ENCODE results near the gene GPR141.

GPR141 gene

GRCh38 chr7:37666026-37666799, 17.4 kb upstream of the GPR141 start:
- Histone ChIP-seq H3K9me3 (no peaks in the 10 kb centered on the region), H3K27me3 (no peaks in the 10 kb centered on the region), H3K4me1 (no peaks in the 10 kb centered on the region), H3K4me3 (ENCODE audit: low read depth, low read length) (no peak overlapping the region), H3K36me3 (no peaks in the 10 kb centered on the region)
- TF ChIP-seq CTCF (IDR thresholded peaks at IDR 0.05; ENCODE audit: low read depth, low read length): no peak
- no peak for DNase-seq

GRCh38 chr7:37669818-37670217, 13.7 kb upstream of the GPR141 start:
- no peaks in the 10 kb centered on the region for H3K9me3 ChIP-seq
- TF ChIP-seq CTCF (IDR thresholded peaks at IDR 0.05; ENCODE audit: low read depth, low read length): no peak
- DNase-seq: no peak
- H3K4me1 ChIP-seq: no peaks in the 10 kb centered on the region
- H3K27me3 ChIP-seq: no peaks in the 10 kb centered on the region
- H3K36me3 ChIP-seq: no peaks in the 10 kb centered on the region
- no peak overlapping the region for H3K4me3 ChIP-seq (ENCODE audit: low read depth, low read length)

- DNase-seq: no peak
- no peaks in the 10 kb centered on the region for H3K36me3 ChIP-seq
- no peak for TF ChIP-seq CTCF (IDR thresholded peaks at IDR 0.05; ENCODE audit: low read depth, low read length)
- no peaks in the 10 kb centered on the region for H3K9me3 ChIP-seq
- H3K4me3 ChIP-seq (ENCODE audit: low read depth, low read length): no peak overlapping the region
- no peaks in the 10 kb centered on the region for H3K27me3 ChIP-seq
- H3K4me1 ChIP-seq: no peaks in the 10 kb centered on the region
Observed at GRCh38 chr7:37670436-37670835, 13.1 kb upstream of the GPR141 start.

- H3K4me3 ChIP-seq (ENCODE audit: low read depth, low read length): no peak overlapping the region
- H3K9me3 ChIP-seq: no peaks in the 10 kb centered on the region
- no peaks in the 10 kb centered on the region for H3K27me3 ChIP-seq
- no peaks in the 10 kb centered on the region for H3K36me3 ChIP-seq
- H3K4me1 ChIP-seq: no peaks in the 10 kb centered on the region
- no peak for TF ChIP-seq CTCF (IDR thresholded peaks at IDR 0.05; ENCODE audit: low read depth, low read length)
- no peak for DNase-seq
Observed at GRCh38 chr7:37671876-37672275, 11.7 kb upstream of the GPR141 start.

- Histone ChIP-seq H3K9me3 (no peaks in the 10 kb centered on the region), H3K27me3 (no peaks in the 10 kb centered on the region), H3K4me1 (no peaks in the 10 kb centered on the region), H3K4me3 (ENCODE audit: low read depth, low read length) (no peak overlapping the region), H3K36me3 (no peaks in the 10 kb centered on the region)
- DNase-seq: no peak
- TF ChIP-seq CTCF (IDR thresholded peaks at IDR 0.05; ENCODE audit: low read depth, low read length): no peak
Observed at GRCh38 chr7:37672926-37673325, 10.6 kb upstream of the GPR141 start.

- TF ChIP-seq CTCF (IDR thresholded peaks at IDR 0.05; ENCODE audit: low read depth, low read length): no peak
- Histone ChIP-seq H3K4me1 (no peaks in the 10 kb centered on the region), H3K27me3 (no peaks in the 10 kb centered on the region), H3K9me3 (no peaks in the 10 kb centered on the region), H3K36me3 (no peaks in the 10 kb centered on the region), H3K4me3 (ENCODE audit: low read depth, low read length) (no peak overlapping the region)
- no peak for DNase-seq
Observed at GRCh38 chr7:37673523-37673922, 10.0 kb upstream of the GPR141 start.
